Frontal cortex (tissue), 4 donors: Measurements from ENCODE around the gene NCS1. TPM values are rescaled to one million over a fixed set of nuclear protein-coding genes. Genes with fewer than 3 reads are reported as not detected.

Experiments used
- DNase-seq, 2 donors: peaks; one replicate each; pipeline ENCODE4 v3.0.0; 2012; ENCODE audit warnings: low spot score in 2 of 2
- FAIRE-seq: peaks from 2 replicates; lab custom pipeline; 2012; peaks lifted over from hg19 to GRCh38; lab: Jason Lieb, UNC
- total RNA-seq: library from RNA; depleted of rRNA; stranded (reverse); fragments of >200 nt; gene quantifications from one replicate; pipeline ENCODE4 v1.2.3, GENCODE V29; 2014
- donor health status: control.
- donor health status: control.
- donor health status: control.

NCS1 gene
- total RNA-seq, 1 donor from 2014 or later = 229 TPM

DNA sequence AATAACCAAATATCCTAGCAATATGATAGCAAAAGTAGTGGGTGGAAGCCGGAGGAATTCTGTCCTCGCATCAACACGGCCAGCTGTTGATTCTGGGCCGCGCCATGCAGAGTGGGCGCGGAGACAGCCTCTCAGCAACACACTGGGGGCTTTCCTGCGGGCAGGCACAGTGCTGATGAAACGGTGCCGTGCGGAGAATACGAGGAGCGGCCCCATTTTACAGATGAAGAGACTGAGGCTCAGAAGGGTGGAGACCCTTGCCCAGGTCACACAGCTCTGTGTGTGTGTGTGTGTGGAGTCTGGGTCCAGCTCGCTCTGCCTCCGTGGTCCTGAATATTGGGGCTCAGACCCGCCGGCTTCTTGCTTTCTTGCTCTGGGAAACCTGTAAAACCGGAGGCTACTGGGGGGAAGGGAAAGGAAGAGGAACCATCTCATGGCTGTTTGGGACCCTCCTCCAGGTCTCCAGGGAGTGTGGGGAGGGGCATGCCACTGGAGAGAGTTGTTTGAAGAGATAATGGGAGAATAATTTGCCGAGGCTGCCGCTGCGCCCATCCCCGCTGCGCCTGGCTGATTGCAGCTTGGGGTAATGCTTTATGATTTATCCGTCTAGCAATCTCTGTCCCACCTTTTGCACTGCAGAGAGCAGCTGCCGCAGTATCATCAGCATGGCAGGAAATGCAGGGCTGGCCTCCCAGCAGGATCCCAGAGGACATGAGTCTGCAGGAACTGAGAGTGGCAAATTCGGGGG lies 36.6 kb downstream of the NCS1 start:
- DNase-seq (no peak), FAIRE-seq (no peak)

GRCh38 chr9:130209422-130209821 lies 37.2 kb downstream of the NCS1 start:
- DNase-seq (no peak), FAIRE-seq (no peak)

GRCh38 chr9:130211548-130212226 lies 39.5 kb downstream of the NCS1 start:
- DNase-seq = no peak
- FAIRE-seq = no peak

- DNase-seq (no peak), FAIRE-seq (no peak)
Measured at GRCh38 chr9:130212543-130213297, 40.5 kb downstream of the NCS1 start.

GRCh38 chr9:130213911-130214761 lies 41.9 kb downstream of the NCS1 start:
- DNase-seq (no peak), FAIRE-seq (no peak)

DNA sequence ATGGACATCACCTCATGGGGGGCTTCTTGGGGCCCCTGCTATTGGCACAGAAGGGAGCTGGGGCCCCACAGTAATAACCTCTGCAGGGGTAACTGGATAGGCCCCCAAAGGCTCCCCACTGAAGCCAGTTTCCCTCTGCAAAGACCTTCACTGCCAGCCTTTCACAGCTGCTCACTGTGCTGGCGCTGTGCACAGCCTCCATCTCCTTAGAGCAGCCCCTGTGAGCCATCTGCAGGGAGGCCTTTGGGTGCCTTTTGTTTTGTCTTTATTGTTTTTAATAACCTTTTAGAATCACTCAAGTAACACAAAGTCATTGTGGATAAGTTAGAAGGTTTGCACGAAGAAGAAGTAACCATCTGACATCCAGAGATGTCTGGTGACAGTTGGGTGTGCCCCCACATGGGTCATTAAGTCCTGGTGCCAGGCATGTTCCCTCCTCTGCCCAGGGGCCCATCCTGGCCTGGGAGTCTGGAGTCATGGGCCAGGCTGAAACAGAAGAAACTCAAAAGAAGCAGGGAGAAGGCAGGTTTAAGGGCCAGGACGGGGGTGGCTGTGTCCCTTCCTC lies 42.7 kb downstream of the NCS1 start:
- FAIRE-seq (no peak), DNase-seq (no peak)

- no peak for FAIRE-seq
Measured at GRCh38 chr9:130215341-130216119, 43.3 kb downstream of the NCS1 start.

GRCh38 chr9:130217838-130218237 lies 45.6 kb downstream of the NCS1 start:
- no peak for FAIRE-seq
- no peak for DNase-seq

More at GRCh38 chr9:130215341-130216119, 43.3 kb downstream of the NCS1 start:
- DNase-seq = no peak

DNA sequence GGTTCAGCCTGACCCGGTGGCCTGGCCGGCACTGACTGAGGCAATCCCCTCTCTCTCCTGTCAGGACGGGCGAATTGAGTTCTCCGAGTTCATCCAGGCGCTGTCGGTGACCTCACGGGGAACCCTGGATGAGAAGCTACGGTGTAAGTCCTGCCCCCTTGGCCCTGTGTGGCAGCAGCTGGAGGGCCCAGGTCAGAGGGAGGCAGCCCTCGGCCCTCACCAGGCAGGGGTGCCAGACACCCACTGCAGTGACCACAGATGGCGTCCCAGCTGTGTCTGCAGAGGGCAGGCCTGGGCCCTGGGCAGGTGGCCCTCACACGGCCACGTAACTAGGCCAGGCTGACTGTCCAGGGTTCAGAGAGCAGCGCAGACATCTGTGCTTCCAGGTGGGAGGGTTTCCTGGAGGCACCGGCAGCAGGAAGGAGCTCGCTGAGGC lies 47.5 kb downstream of the NCS1 start:
- DNase-seq = no peak
- FAIRE-seq = no peak

GRCh38 chr9:130220352-130220751 lies 48.1 kb downstream of the NCS1 start:
- DNase-seq (no peak), FAIRE-seq (no peak)

DNA sequence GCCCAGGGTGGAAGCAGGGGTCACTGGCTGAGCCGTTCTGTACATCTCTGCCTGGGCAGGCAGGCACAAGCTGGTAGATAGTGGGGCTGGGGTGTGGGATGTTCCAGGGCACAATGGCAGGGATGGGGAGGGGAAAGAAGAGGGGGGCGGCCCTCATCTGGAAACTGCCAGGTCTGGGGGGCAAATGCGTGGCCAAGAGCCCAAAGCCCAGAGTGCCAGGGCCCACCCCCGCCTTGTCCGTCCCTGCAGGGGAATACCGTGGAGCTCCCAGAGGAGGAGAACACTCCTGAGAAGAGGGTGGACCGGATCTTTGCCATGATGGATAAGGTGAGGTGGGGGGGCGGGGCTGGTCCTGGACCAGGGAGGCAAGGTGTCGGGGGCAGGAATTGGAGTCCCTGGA lies 50.6 kb downstream of the NCS1 start:
- FAIRE-seq = no peak
- DNase-seq = no peak

DNA sequence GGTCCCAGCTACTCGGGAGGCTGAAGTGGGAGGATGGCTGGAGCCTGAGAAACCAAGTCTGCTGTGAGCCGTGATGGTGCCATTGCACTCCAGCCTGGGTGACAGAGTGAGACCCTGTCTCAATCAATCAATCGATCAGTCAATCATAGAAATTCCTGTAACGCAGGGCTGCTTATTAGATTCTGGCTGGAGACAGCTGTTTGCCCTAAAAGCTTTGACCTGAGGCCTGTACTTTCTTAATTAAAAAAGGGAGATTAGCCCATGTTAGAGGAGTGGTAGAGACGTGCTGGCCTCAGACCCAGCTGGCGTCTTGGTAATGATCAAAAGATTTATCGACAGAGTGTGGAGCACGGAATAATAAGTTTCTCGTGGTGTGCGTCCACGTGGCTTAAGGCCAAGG lies 52.9 kb downstream of the NCS1 start:
- DNase-seq = no peak
- no peak for FAIRE-seq

- FAIRE-seq (no peak), DNase-seq (no peak)
Measured at GRCh38 chr9:130225586-130225985, 53.4 kb downstream of the NCS1 start.

DNA sequence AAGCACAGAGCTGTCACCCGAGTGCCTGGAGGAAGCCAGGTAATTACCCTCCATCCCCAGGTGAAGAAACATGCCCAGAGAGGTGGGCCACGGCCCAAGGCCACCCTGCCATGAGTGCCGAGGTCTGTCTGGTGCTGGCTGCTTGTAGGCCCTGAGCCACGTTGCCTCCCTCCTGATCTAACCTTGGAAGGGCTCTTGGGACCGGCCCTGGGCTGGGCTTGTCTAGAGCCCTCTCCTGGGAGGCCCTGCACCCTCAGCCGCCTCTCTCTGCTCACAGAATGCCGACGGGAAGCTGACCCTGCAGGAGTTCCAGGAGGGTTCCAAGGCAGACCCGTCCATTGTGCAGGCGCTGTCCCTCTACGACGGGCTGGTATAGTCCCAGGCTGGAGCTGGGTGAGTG lies 53.9 kb downstream of the NCS1 start:
- FAIRE-seq (no peak), DNase-seq (no peak)

GRCh38 chr9:130227833-130228232 lies 55.6 kb downstream of the NCS1 start:
- FAIRE-seq = no peak

GRCh38 chr9:130229759-130230158 lies 57.6 kb downstream of the NCS1 start:
- no peak for DNase-seq
- no peak for FAIRE-seq

More at GRCh38 chr9:130227833-130228232, 55.6 kb downstream of the NCS1 start:
- DNase-seq = no peak

- FAIRE-seq (no peak), DNase-seq (no peak)
Measured at GRCh38 chr9:130230631-130231030, 58.4 kb downstream of the NCS1 start.

DNA sequence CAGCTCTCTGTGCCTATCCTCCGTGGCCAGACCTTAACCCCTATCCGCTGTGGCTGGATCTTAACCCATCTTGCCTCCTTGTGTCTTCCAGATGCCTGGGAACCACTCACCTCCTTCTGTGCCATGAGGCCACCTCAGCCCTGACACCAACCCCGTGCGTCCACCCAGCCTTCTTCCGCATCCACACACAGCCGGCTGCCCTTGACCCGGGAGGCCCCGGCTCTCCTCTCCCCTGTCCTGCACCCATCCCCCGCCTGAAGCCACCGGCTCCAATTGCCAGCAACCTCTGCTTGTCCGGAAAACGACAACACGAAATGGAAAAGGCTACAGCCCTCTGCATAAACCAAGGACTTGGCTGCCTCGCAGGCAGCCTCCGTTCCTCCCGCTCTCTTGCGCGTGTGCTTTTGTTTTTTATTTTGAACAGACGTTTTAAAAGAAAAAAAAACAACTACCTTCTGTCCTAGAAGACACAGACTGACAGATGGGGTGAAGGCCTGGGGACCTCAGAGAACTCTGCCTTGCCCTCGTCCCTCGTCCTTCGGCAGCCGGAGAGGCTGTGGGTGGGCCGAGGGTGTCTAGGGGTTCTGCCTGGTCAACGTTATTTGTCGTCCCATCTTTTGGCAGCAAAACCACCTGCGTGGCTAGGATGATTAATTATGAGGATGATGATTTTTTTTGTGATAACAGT lies 60.8 kb downstream of the NCS1 start:
- FAIRE-seq (no peak), DNase-seq (no peak)
